A172 (cell line): ENCODE measurements around the gene SETD3. TPM values are rescaled to one million over a fixed set of nuclear protein-coding genes. Genes with fewer than 3 reads are reported as not detected.

Experiments used
- DNase-seq: peaks from one replicate; pipeline ENCODE4 v3.0.0-alpha.2; 2015; ENCODE audit warnings: low spot score
- total RNA-seq: library from RNA; depleted of rRNA; stranded (reverse); fragments of >200 nt; shearing (Covaris generic); gene quantifications from 2 replicates; pipeline ENCODE4 v1.2.3, GENCODE V29; 2014

The SETD3 gene
- total RNA-seq, 1 experiment from 2014 or later = 39.0 TPM

- DNase-seq = no peak
These were observed 17.2 kb upstream of the SETD3 start for GRCh38 chr14:99497894-99498293.

GRCh38 chr14:99497341-99497740 is 16.7 kb upstream of the SETD3 start:
- DNase-seq = no peak

DNA sequence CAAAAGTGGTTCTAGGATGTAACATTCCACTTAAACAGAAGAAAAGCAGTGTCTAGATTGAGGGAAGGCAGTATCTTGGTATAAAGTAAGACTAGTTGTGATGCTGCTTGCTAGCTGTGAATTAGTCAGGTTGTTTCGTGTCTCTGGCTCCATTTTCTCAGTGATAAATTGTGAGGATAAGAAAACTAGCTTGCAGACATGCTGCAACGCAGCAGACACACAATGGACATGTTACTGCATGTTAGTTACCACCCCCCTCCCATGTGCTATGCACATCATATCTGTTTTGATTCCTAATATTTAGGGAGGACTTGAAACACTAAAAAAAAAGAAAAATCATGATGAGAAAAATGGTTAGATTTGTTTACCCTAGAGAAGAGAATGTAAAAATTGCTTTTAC is 3.4 kb upstream of the SETD3 start:
- DNase-seq = no peak

GRCh38 chr14:99481745-99482099 is 1.1 kb upstream of the SETD3 start:
- peak; percentile 3 for DNase-seq

DNA sequence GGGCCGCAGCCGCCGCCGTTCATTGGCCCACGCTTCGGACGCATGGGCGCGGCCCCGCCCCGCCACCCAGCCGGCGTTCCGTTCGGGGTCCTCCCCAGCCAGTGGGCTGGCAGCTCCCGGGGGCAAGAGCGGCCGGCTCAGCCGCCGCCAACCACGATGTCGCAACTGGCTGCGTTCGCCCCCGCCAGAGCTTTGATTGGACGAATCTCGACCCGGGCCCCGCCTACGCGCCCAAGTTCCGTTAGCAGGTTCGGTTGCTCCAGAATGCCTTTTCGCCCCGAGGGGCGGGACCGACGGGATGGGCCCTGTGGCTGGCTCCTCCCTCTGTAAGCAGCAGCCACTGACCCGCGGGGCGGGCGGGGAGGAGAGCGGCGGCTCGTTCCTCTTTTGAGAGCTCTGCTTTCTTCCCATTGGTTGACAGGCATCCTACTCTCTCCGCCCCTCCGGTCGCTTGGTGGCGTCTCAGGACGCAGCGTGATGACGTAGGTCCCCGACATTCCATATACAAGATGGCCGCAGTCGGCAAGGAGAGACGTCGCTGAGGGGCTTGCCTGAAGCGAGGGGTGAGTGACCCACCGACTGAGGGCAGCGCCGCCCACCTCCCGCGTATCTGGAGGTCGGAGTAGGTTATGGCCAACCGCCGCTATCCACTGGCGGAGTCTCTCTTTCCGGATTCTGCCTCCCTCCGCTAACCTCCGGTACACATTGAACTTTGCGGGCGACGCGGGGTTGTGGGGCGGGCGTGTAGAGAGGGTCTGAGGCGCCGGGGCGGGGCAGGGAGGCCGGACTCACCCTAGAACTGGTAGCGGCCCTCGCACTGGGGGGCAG is 472 bp upstream of the SETD3 start, which contains the start of gene CCNK:
Gene CCNK (plus strand): TSS at position 493 of the 828 bp plus-strand sequence. CDS start 11,269 bp downstream, outside the sequence.
- peak; percentile 96 for DNase-seq

- no peak for DNase-seq
These were observed 1.3 kb downstream of the SETD3 start for GRCh38 chr14:99479160-99479905.

DNA sequence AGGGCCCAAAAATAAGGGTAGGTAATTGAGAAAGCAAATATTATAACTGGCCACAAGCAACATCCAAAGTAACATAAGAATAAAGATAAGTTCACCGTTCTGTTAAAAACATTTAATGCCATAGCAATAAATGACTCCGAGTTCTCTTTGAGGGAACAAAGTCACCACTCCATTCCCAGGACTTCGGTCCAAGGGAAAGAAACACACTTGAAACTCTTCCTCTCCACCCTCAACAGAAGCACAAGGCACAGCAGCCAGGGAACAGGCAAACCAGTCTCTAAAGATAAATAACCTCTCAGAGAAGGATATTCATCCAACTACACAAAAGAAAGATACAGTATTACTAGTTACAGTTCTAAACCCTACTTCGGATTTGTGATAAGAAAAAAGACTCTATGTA is 2.5 kb downstream of the SETD3 start:
- DNase-seq = no peak

GRCh38 chr14:99476864-99477263 is 3.8 kb downstream of the SETD3 start:
- DNase-seq = no peak

DNA sequence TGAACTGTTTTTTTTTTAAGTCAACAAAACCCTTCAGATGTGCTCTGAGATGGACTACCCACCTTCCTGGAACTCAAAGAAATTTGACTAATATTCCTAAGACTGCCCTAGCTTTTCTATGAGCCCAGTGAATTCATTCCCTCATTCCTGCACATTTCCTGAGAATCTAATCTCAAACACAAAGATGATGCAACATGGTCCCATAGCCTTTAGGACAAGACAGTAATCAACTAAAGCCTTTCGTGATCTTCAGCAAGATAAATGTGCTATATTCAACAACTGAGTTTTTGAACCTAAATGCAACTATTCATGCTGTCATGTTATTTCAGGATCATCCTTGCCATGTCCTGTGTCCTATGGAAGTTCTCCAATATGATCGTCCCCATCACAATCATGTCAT is 5.0 kb downstream of the SETD3 start:
- DNase-seq = no peak

GRCh38 chr14:99475179-99475578 is 5.5 kb downstream of the SETD3 start:
- DNase-seq = no peak

GRCh38 chr14:99473458-99473857 is 7.2 kb downstream of the SETD3 start:
- no peak for DNase-seq

DNA sequence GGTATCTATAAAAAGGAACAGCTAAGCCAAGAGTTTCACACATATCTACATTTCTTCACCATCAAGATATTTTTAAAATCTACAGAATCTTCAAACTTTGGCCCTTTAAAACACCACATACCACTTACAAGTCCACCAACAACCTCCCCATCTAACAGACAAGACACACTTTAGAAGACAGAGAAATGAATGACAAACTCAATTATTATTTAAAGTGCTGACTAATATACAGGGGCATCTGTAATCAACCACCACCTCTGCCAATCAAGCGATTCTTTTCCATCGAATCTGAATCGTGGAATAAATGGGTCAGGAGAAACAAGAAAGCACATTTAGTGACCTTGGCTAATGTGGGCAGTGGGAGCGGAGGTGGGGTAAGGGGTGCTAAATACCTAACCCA is 7.7 kb downstream of the SETD3 start:
- no peak for DNase-seq

GRCh38 chr14:99471731-99472130 is 8.9 kb downstream of the SETD3 start:
- DNase-seq = no peak

- no peak for DNase-seq
These were observed 11.6 kb downstream of the SETD3 start for GRCh38 chr14:99468836-99469592.

- no peak for DNase-seq
These were observed 12.6 kb downstream of the SETD3 start for GRCh38 chr14:99468081-99468480.

- DNase-seq = no peak
These were observed 13.2 kb downstream of the SETD3 start for GRCh38 chr14:99467336-99468078.

GRCh38 chr14:99466758-99467157 is 13.9 kb downstream of the SETD3 start:
- no peak for DNase-seq

DNA sequence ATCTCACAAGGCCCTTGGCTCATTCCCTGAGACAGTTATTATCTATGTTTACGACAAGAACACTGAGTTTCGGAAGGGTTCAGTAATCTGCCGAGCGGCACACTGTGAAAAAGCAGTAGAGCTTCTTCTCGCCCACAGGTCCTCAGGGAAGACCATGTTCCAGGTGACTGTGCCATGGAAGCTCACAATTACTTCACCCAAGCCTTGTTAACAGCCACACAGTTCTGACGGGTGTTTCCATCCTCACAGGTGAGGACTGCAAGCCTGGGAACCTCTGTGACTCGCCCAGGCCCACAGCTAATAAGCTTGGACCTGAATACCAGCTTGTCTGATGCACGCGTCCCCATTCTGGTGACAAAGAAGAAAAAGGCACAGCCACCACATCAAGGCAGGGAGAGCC is 15.4 kb downstream of the SETD3 start:
- DNase-seq = no peak

DNA sequence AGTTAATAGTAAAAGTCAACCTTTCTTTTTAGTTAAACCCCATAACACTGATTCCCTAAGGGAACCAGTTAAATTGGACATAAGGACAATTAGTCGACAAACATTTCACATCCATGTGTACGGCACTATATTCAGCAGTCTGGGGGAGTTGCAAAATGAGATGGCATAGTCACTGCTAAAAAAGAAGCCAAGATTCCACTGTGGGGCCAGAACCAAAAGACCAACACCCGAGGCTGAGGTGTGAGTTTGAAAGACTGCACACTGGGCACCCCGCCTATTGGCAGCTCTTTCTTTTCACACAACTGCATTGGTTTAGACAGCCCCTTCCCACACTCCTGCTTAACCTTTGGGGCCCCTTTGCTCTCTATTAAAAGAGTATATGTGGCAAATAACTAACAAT is 16.7 kb downstream of the SETD3 start:
- DNase-seq = no peak

DNA sequence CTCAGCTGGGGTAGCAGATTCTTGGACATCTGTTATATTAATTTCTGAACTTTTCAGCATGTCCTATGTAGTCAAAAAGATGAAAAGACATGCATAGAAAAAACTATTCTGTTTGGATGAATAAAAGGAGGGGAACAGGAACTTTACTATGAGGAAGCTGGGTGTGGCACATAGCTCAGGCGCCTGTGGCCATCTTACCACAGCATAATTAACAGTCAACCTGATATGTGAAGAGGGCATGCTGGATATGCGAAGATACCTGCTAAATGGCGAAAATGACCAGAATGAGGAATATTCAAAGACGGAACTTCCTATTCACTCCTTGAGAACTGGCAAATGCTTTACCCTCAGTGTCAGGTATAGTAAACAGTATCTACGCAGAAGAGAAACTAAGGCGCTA is 18.4 kb downstream of the SETD3 start:
- no peak for DNase-seq

DNA sequence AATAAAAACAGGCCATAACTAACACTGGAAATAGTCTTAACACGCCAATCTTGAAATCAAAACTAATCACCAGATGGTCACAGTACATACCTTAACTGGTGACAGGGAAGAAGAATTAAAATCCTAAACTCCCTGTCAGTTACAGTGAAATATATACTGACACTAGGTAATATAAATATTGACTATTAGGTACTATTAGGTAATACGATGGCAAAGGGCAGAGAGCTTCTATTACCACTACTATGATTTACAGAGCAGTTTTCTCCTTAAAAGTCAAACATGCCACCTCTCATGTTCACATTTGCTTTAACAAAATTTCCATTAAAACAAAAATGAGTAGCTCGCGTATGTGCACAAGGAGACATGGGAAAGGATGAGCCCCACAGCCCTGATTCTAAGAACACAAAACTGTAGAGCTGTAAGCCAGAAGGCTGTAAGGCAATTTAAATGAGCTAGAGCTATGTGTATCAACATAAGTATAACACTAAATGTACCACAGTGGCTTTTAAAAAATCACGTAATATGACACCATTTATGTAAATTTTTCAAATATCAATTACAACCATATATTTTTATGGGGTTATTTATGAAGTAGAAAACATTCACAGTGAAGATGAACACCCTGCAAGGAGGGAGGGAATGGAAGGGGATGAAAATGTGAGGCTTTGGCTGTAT is 19.1 kb downstream of the SETD3 start:
- no peak for DNase-seq
